ENCODE data around the gene DNAI1. TPM values are rescaled to one million over a fixed set of nuclear protein-coding genes. Genes with fewer than 3 reads are reported as not detected.
"Not testable (repeated sequence)": the region's sequence is repeated elsewhere in the genome, so short reads cannot be mapped to it uniquely, and the experiment has no call there.

Gene DNAI1
- polyA plus RNA-seq, 1 donor (not counting 4 experiments of a cell fraction or from before 2014, with no cell fraction given), result 0.08 TPM

- Histone ChIP-seq H3K36me3 (ENCODE audit: control insufficient read depth in 2 of 2, extremely low read depth in 1 of 2, insufficient read depth in 2 of 2, low read length in 2 of 2) (no peaks in the 10 kb centered on the region), H2AFZ (ENCODE audit: control insufficient read depth, low read length) (no peak overlapping the region), H3K9ac (ENCODE audit: control insufficient read depth, extremely low read depth, insufficient read depth, low read length) (no peak overlapping the region), H3K4me3 (ENCODE audit: control insufficient read depth in 2 of 3, extremely low read depth in 1 of 3, insufficient read depth in 2 of 3, low read depth in 1 of 3, low read length in 3 of 3) (no peak overlapping the region), H3K9me3 (ENCODE audit: control insufficient read depth, low read depth, low read length) (no peaks in the 10 kb centered on the region), H3K27me3 (ENCODE audit: control insufficient read depth, extremely low read depth, insufficient read depth, low read length) (no peaks in the 10 kb centered on the region), H3K79me2 (ENCODE audit: control insufficient read depth, insufficient read depth, low read length) (no peaks in the 10 kb centered on the region), H3K27ac (ENCODE audit: control insufficient read depth, insufficient read depth, low read length) (no peak overlapping the region), H3K4me2 (ENCODE audit: control insufficient read depth, extremely low read depth, insufficient read depth, low read depth, low read length) (no peak overlapping the region), H3K4me1 (ENCODE audit: control insufficient read depth, extremely low read depth, insufficient read depth, low read length) (no peaks in the 10 kb centered on the region), H4K20me1 (ENCODE audit: control insufficient read depth, extremely low read depth, insufficient read depth, low read length) (no peaks in the 10 kb centered on the region), H3K9me1 (ENCODE audit: control insufficient read depth, extremely low read depth, insufficient read depth, low read length) (no peaks in the 10 kb centered on the region)
- dilution Hi-C loops (cut with MboI; ENCODE audit: extremely low pct_ligation_motif_present, low sequenced_read_pairs), result no loop called here
- no peak for TF ChIP-seq EZH2 (IDR thresholded peaks at IDR 0.05; ENCODE audit: low read length)
- TF ChIP-seq CTCF (optimal IDR thresholded peaks at IDR 0.05 in 1 of 3, IDR thresholded peaks at IDR 0.05 in 1 of 3, conservative IDR thresholded peaks at IDR 0.05 in 1 of 3; ENCODE audit: extremely low read depth in 1 of 3, insufficient read depth in 2 of 3, low read length in 3 of 3), result peak; percentile 60 to 90 (median 80)
- DNase-seq (ENCODE audit: low read depth, low spot score) (peak; percentile 45), FAIRE-seq (peak; percentile 81)
Observed at GRCh38 chr9:34437006-34437925, 21.3 kb upstream of the DNAI1 start.

- not testable (repeated sequence) for H3K9me3 ChIP-seq (ENCODE audit: control insufficient read depth, low read depth, low read length)
Observed at GRCh38 chr9:34437926-34438307, 20.7 kb upstream of the DNAI1 start.

GRCh38 chr9:34438465-34438864 lies 20.1 kb upstream of the DNAI1 start:
- H3K9ac ChIP-seq (ENCODE audit: control insufficient read depth, extremely low read depth, insufficient read depth, low read length); dilution Hi-C loops (cut with MboI; ENCODE audit: extremely low pct_ligation_motif_present, low sequenced_read_pairs); H3K4me1 ChIP-seq (ENCODE audit: control insufficient read depth, extremely low read depth, insufficient read depth, low read length); H3K27ac ChIP-seq (ENCODE audit: control insufficient read depth, insufficient read depth, low read length); H3K4me3 ChIP-seq (ENCODE audit: control insufficient read depth in 2 of 3, extremely low read depth in 1 of 3, insufficient read depth in 2 of 3, low read depth in 1 of 3, low read length in 3 of 3); H2AFZ ChIP-seq (ENCODE audit: control insufficient read depth, low read length); H3K27me3 ChIP-seq (ENCODE audit: control insufficient read depth, extremely low read depth, insufficient read depth, low read length); H3K4me2 ChIP-seq (ENCODE audit: control insufficient read depth, extremely low read depth, insufficient read depth, low read depth, low read length); H3K36me3 ChIP-seq (ENCODE audit: control insufficient read depth in 2 of 2, extremely low read depth in 1 of 2, insufficient read depth in 2 of 2, low read length in 2 of 2); H3K79me2 ChIP-seq (ENCODE audit: control insufficient read depth, insufficient read depth, low read length); H3K9me1 ChIP-seq (ENCODE audit: control insufficient read depth, extremely low read depth, insufficient read depth, low read length); H3K9me3 ChIP-seq (ENCODE audit: control insufficient read depth, low read depth, low read length); FAIRE-seq; DNase-seq (ENCODE audit: low read depth, low spot score); H4K20me1 ChIP-seq (ENCODE audit: control insufficient read depth, extremely low read depth, insufficient read depth, low read length): not testable (repeated sequence)

More at GRCh38 chr9:34437926-34438307, 20.7 kb upstream of the DNAI1 start:
- H3K4me1 ChIP-seq (ENCODE audit: control insufficient read depth, extremely low read depth, insufficient read depth, low read length); H3K9me1 ChIP-seq (ENCODE audit: control insufficient read depth, extremely low read depth, insufficient read depth, low read length); DNase-seq (ENCODE audit: low read depth, low spot score); dilution Hi-C loops (cut with MboI; ENCODE audit: extremely low pct_ligation_motif_present, low sequenced_read_pairs); H3K4me2 ChIP-seq (ENCODE audit: control insufficient read depth, extremely low read depth, insufficient read depth, low read depth, low read length); H3K36me3 ChIP-seq (ENCODE audit: control insufficient read depth in 2 of 2, extremely low read depth in 1 of 2, insufficient read depth in 2 of 2, low read length in 2 of 2); H4K20me1 ChIP-seq (ENCODE audit: control insufficient read depth, extremely low read depth, insufficient read depth, low read length); H3K79me2 ChIP-seq (ENCODE audit: control insufficient read depth, insufficient read depth, low read length); H3K27me3 ChIP-seq (ENCODE audit: control insufficient read depth, extremely low read depth, insufficient read depth, low read length); H3K9ac ChIP-seq (ENCODE audit: control insufficient read depth, extremely low read depth, insufficient read depth, low read length); H2AFZ ChIP-seq (ENCODE audit: control insufficient read depth, low read length); FAIRE-seq; H3K27ac ChIP-seq (ENCODE audit: control insufficient read depth, insufficient read depth, low read length); H3K4me3 ChIP-seq (ENCODE audit: control insufficient read depth in 2 of 3, extremely low read depth in 1 of 3, insufficient read depth in 2 of 3, low read depth in 1 of 3, low read length in 3 of 3): not testable (repeated sequence)
